Activated T-helper 17 cell treated with anti-CD3 and anti-CD28 coated beads, Interleukin-2, amount 50 U/mL, for 72 hours (primary cell): ENCODE results near the gene SAP30L. TPM values are rescaled to one million over a fixed set of nuclear protein-coding genes. Genes with fewer than 3 reads are reported as not detected.

Experiments used
- ATAC-seq: fragments of 150-1000 bp; cut with Tn5 transposase; replicated peaks from 2 replicates; pipeline ENCODE4 v1.10.0; 2021; ENCODE audit warnings: mild to moderate bottlenecking, moderate library complexity
- H3K27ac Mint-ChIP-seq: one replicate; pipeline ENCODE4 v1.8.0; 2022; ENCODE audit warnings: mixed read lengths
- H3K27me3 Mint-ChIP-seq: one replicate; pipeline ENCODE4 v1.8.0; 2022; ENCODE audit warnings: mixed read lengths
- H3K36me3 Mint-ChIP-seq: one replicate; pipeline ENCODE4 v1.8.0; 2022; ENCODE audit warnings: low read depth, mild to moderate bottlenecking, mixed read lengths
- H3K4me1 Mint-ChIP-seq: one replicate; pipeline ENCODE4 v1.8.0; 2022; ENCODE audit warnings: mixed read lengths
- H3K4me3 Mint-ChIP-seq: one replicate; pipeline ENCODE4 v1.8.0; 2022; ENCODE audit warnings: mild to moderate bottlenecking, mixed read lengths
- H3K9me3 Mint-ChIP-seq: one replicate; pipeline ENCODE4 v1.8.0; 2022; ENCODE audit warnings: mixed read lengths
- total RNA-seq, 2 donors: library from RNA; stranded (reverse); gene quantifications; one replicate each; pipeline ENCODE4 v1.2.3, GENCODE V29; 2022

SAP30L gene
- total RNA-seq, 2 donors from 2014 or later, result 16.4 to 28.9 TPM

GRCh38 chr5:154486427-154486866, 40.6 kb downstream of the SAP30L start:
- no peak for ATAC-seq
- no peaks in the 10 kb centered on the region for H3K9me3 Mint-ChIP-seq
- no peaks in the 10 kb centered on the region for H3K36me3 Mint-ChIP-seq

GRCh38 chr5:154487541-154487940, 41.7 kb downstream of the SAP30L start:
- Mint-ChIP-seq H3K27me3 (peaks cover 66% of the 10 kb centered on the region), H3K36me3 (no peaks in the 10 kb centered on the region), H3K9me3 (no peaks in the 10 kb centered on the region), H3K27ac (no peak overlapping the region), H3K4me1 (no peaks in the 10 kb centered on the region), H3K4me3 (no peak overlapping the region)
- peak; percentile 99 for ATAC-seq

More at GRCh38 chr5:154486427-154486866, 40.6 kb downstream of the SAP30L start:
- peaks cover 76% of the 10 kb centered on the region for H3K27me3 Mint-ChIP-seq
- H3K4me1 Mint-ChIP-seq, result no peaks in the 10 kb centered on the region
- H3K27ac Mint-ChIP-seq, result no peak overlapping the region
- no peak overlapping the region for H3K4me3 Mint-ChIP-seq

GRCh38 chr5:154491941-154492340, 46.1 kb downstream of the SAP30L start:
- no peaks in the 10 kb centered on the region for H3K9me3 Mint-ChIP-seq

GRCh38 chr5:154493274-154493673, 47.5 kb downstream of the SAP30L start:
- ATAC-seq, result no peak
- H3K4me1 Mint-ChIP-seq, result no peaks in the 10 kb centered on the region
- no peaks in the 10 kb centered on the region for H3K36me3 Mint-ChIP-seq
- H3K27me3 Mint-ChIP-seq, result peaks cover 40% of the 10 kb centered on the region
- H3K9me3 Mint-ChIP-seq, result no peaks in the 10 kb centered on the region
- no peak overlapping the region for H3K27ac Mint-ChIP-seq
- no peak overlapping the region for H3K4me3 Mint-ChIP-seq

More at GRCh38 chr5:154491941-154492340, 46.1 kb downstream of the SAP30L start:
- Mint-ChIP-seq H3K36me3 (no peaks in the 10 kb centered on the region), H3K27ac (no peak overlapping the region), H3K4me3 (no peak overlapping the region), H3K4me1 (no peaks in the 10 kb centered on the region), H3K27me3 (peaks cover 49% of the 10 kb centered on the region)
- ATAC-seq, result no peak

GRCh38 chr5:154494036-154494435, 48.2 kb downstream of the SAP30L start:
- no peaks in the 10 kb centered on the region for H3K9me3 Mint-ChIP-seq
- ATAC-seq, result no peak
- no peak overlapping the region for H3K4me3 Mint-ChIP-seq
- no peaks in the 10 kb centered on the region for H3K36me3 Mint-ChIP-seq
- peaks cover 42% of the 10 kb centered on the region for H3K27me3 Mint-ChIP-seq
- no peak overlapping the region for H3K27ac Mint-ChIP-seq
- H3K4me1 Mint-ChIP-seq, result no peaks in the 10 kb centered on the region

- Mint-ChIP-seq H3K36me3 (no peaks in the 10 kb centered on the region), H3K27ac (no peak overlapping the region), H3K27me3 (peaks cover 38% of the 10 kb centered on the region), H3K4me1 (no peaks in the 10 kb centered on the region), H3K9me3 (no peaks in the 10 kb centered on the region), H3K4me3 (no peak overlapping the region)
- ATAC-seq, result no peak
Observed at GRCh38 chr5:154498591-154498990, 52.8 kb downstream of the SAP30L start.

GRCh38 chr5:154498994-154499393, 53.2 kb downstream of the SAP30L start:
- Mint-ChIP-seq H3K27ac (no peak overlapping the region), H3K36me3 (no peaks in the 10 kb centered on the region), H3K4me3 (no peak overlapping the region), H3K4me1 (no peaks in the 10 kb centered on the region), H3K9me3 (no peaks in the 10 kb centered on the region), H3K27me3 (peaks cover 34% of the 10 kb centered on the region)
- ATAC-seq, result no peak

- no peaks in the 10 kb centered on the region for H3K36me3 Mint-ChIP-seq
- no peaks in the 10 kb centered on the region for H3K9me3 Mint-ChIP-seq
- H3K4me1 Mint-ChIP-seq, result no peaks in the 10 kb centered on the region
- no peak overlapping the region for H3K27ac Mint-ChIP-seq
- H3K4me3 Mint-ChIP-seq, result no peak overlapping the region
- peaks cover 20% of the 10 kb centered on the region for H3K27me3 Mint-ChIP-seq
- no peak for ATAC-seq
Observed at GRCh38 chr5:154501566-154501965, 55.8 kb downstream of the SAP30L start.

GRCh38 chr5:154502180-154502579, 56.4 kb downstream of the SAP30L start:
- H3K4me1 Mint-ChIP-seq, result no peaks in the 10 kb centered on the region
- no peak overlapping the region for H3K27ac Mint-ChIP-seq
- no peak overlapping the region for H3K4me3 Mint-ChIP-seq
- peaks cover 21% of the 10 kb centered on the region for H3K27me3 Mint-ChIP-seq
- no peak for ATAC-seq
- H3K9me3 Mint-ChIP-seq, result no peaks in the 10 kb centered on the region
- H3K36me3 Mint-ChIP-seq, result no peaks in the 10 kb centered on the region

- no peak for ATAC-seq
- Mint-ChIP-seq H3K27me3 (peaks cover 21% of the 10 kb centered on the region), H3K36me3 (no peaks in the 10 kb centered on the region), H3K9me3 (no peaks in the 10 kb centered on the region), H3K4me3 (no peak overlapping the region), H3K4me1 (no peaks in the 10 kb centered on the region), H3K27ac (no peak overlapping the region)
Observed at GRCh38 chr5:154503698-154504039, 57.9 kb downstream of the SAP30L start.

- Mint-ChIP-seq H3K27ac (no peak overlapping the region), H3K27me3 (peaks cover 31% of the 10 kb centered on the region), H3K36me3 (no peaks in the 10 kb centered on the region), H3K4me3 (no peak overlapping the region), H3K4me1 (no peaks in the 10 kb centered on the region), H3K9me3 (no peaks in the 10 kb centered on the region)
- no peak for ATAC-seq
Observed at GRCh38 chr5:154505567-154505966, 59.8 kb downstream of the SAP30L start.

GRCh38 chr5:154506049-154506715, 60.4 kb downstream of the SAP30L start:
- Mint-ChIP-seq H3K27me3 (peaks cover 29% of the 10 kb centered on the region), H3K27ac (no peak overlapping the region), H3K36me3 (no peaks in the 10 kb centered on the region), H3K4me3 (no peak overlapping the region), H3K4me1 (no peaks in the 10 kb centered on the region), H3K9me3 (no peaks in the 10 kb centered on the region)
- ATAC-seq, result no peak

- Mint-ChIP-seq H3K36me3 (no peaks in the 10 kb centered on the region), H3K27me3 (peaks cover 27% of the 10 kb centered on the region), H3K4me3 (no peak overlapping the region), H3K27ac (no peak overlapping the region), H3K9me3 (no peaks in the 10 kb centered on the region), H3K4me1 (no peaks in the 10 kb centered on the region)
- no peak for ATAC-seq
Observed at GRCh38 chr5:154506716-154507080, 60.9 kb downstream of the SAP30L start.

GRCh38 chr5:154508114-154508513, 62.3 kb downstream of the SAP30L start:
- H3K27me3 Mint-ChIP-seq, result peaks cover 19% of the 10 kb centered on the region
- H3K36me3 Mint-ChIP-seq, result no peaks in the 10 kb centered on the region
- no peaks in the 10 kb centered on the region for H3K9me3 Mint-ChIP-seq
- ATAC-seq, result no peak
- H3K4me3 Mint-ChIP-seq, result no peak overlapping the region
- H3K4me1 Mint-ChIP-seq, result no peaks in the 10 kb centered on the region
- H3K27ac Mint-ChIP-seq, result no peak overlapping the region

- H3K4me3 Mint-ChIP-seq, result no peak overlapping the region
- no peak for ATAC-seq
- H3K27me3 Mint-ChIP-seq, result peaks cover 31% of the 10 kb centered on the region
- H3K4me1 Mint-ChIP-seq, result peaks cover 10% of the 10 kb centered on the region
- H3K27ac Mint-ChIP-seq, result no peak overlapping the region
- H3K36me3 Mint-ChIP-seq, result no peaks in the 10 kb centered on the region
- H3K9me3 Mint-ChIP-seq, result no peaks in the 10 kb centered on the region
Observed at GRCh38 chr5:154509784-154510555, 64.2 kb downstream of the SAP30L start.
